ENCODE data around the gene LZTR1.

The LZTR1 gene

GRCh38 chr22:20980938-20981722 is 967 bp upstream of the LZTR1 start:
- DNase-seq (ENCODE audit: low read depth in 2 of 2): no peak

GRCh38 chr22:20982563-20982882 is 426 bp downstream of the LZTR1 start:
- DNase-seq (ENCODE audit: low read depth in 2 of 2): no peak

- no peak for DNase-seq (ENCODE audit: low read depth in 2 of 2)
These were observed 1.1 kb downstream of the LZTR1 start for GRCh38 chr22:20983081-20983771.

GRCh38 chr22:20985720-20986119 is 3.6 kb downstream of the LZTR1 start:
- no peak for DNase-seq (ENCODE audit: low read depth in 2 of 2)

DNA sequence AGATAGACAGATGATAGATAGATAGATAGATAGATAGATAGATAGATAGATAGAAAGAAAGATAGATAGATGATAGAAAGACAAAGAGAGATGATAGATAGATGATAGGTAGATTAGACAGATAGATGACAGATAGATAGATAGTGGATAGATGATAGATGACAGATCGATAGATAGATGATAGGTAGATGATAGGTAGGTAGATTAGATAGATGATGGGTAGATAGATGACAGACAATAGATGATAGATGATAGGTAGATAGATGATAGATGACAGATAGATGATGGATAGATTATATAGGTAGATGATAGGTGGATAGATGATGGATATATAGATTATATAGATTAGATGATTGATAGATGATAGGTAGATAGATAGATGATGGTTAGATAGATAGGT is 4.3 kb downstream of the LZTR1 start:
- DNase-seq (ENCODE audit: low read depth in 2 of 2): no peak

- DNase-seq (ENCODE audit: low read depth in 2 of 2): no peak
These were observed 5.3 kb downstream of the LZTR1 start for GRCh38 chr22:20987375-20987774.

GRCh38 chr22:20988573-20989322 is 6.7 kb downstream of the LZTR1 start:
- DNase-seq (ENCODE audit: low read depth in 2 of 2): no peak

- no peak for DNase-seq (ENCODE audit: low read depth in 2 of 2)
These were observed 7.4 kb downstream of the LZTR1 start for GRCh38 chr22:20989323-20990138.

DNA sequence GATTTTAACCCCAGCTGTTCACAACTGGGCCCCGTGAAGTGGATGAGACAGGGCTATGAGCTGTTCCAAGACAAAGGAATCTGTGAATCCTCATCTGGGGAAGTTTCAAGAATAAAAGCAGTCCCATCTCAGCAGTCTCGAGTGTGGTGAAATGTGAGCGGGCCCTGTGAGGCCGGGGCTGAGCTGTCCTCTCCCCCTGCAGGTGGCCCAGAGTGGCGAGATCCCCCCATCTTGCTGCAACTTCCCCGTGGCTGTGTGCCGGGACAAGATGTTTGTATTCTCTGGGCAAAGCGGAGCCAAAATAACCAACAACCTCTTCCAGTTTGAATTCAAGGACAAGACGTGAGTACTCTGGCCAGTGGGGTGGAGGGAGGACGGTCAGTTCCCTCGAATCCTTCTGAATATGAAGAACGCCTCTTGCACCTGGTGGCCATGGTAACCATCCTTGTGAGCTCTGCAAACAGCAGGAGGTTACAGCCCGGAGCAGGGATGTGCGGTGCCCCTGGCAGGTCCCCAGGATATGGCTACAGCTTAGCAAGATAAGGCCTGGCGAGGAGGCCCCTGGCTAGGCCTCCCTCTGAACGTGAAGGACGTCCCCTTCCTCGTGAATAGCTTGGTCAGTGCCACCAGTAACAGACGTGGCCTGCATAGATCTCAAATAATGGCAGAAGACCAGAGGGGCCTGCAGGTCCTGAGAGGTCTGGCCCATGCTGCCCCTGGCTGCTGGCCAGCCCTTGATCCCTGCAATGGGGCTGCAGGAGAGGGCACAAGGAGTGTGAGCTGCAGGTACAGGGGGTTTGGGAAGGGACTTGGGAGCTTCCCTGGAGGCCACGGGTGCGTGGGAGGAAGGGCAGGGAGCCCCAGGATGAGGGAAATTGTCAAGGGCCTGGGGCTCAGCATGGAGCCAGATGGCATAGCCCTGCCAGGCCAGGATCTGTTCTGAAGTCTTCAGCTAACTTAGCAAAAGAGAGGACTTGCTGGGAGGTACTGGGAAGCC is 8.4 kb downstream of the LZTR1 start:
- no peak for DNase-seq (ENCODE audit: low read depth in 2 of 2)

- DNase-seq (ENCODE audit: low read depth in 2 of 2): no peak
These were observed 9.4 kb downstream of the LZTR1 start for GRCh38 chr22:20991252-20992055.

GRCh38 chr22:20992056-20992442 is 10.0 kb downstream of the LZTR1 start:
- DNase-seq (ENCODE audit: low read depth in 2 of 2): no peak

DNA sequence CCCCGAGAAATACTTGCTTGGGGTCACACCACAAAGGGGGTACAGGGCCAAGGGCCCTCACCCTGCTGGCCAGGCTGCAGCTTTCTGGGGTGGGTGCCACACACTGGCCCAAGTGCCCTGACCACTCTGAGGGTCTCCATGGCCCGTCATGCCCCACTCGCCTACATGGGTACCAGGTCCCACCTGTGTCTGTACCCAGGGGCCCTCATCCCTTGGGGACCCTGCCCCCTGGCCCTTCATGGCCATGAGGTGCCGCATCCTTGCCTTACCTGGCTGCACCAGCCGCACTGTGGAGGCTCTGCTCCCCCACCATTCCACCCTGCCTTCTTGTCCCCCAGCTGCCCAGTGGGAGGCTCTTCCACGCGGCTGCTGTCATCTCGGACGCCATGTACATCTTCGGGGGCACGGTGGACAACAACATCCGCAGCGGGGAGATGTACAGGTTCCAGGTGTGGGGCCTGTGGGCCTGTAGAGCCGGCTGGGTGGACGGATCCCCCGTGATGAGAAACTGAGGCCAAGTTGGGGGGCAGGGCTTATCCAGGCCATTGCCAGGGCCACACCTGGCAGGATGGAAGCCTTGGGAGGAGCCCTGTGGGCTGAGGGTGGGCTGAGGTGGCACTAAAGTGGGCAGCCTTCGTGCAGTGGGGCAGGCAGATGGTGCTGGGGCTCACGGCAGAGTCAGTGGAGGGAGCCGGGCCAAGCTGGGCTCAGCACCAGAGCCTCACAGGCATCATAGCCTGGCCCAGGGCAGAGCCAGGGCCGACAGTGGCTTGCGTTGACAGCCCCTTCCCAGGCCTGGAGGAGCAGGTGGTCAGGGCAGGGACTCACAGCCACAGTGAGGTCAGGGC is 10.6 kb downstream of the LZTR1 start:
- DNase-seq (ENCODE audit: low read depth in 2 of 2): no peak

DNA sequence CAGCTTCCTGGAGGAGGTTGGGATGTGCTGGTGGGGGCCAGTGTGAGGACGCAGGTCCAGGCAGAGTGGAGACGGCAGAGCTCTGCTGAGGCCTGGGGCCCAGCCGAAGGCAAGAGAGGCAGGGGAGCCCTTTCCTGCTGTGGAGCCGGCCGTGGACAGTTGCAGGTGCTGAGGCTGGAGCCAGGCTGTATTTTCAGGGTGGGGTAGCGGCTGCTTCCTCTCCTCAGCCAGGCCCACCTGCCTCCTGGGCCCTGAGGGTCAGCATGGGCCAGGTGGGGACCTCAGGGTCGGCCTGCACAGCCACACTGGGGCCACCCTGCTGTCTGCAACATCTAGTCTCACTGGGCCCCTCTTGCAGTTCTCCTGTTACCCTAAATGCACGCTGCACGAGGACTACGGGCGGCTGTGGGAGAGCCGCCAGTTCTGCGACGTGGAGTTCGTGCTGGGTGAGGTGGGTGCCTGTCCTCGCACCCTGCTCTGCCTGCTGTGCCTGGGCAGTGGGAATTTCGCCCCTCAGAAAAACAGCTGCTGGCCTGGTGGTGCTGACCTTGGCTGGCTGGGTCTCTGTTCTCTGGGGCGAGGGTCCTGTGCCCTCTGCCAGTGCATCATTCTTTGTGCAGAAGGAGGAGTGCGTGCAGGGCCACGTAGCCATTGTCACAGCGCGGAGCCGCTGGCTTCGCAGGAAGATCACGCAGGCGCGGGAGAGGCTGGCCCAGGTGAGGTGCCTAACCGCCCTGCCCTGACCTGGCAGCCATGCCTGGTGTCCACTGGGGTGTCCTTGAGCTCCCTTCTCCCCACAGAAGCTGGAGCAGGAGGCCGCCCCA is 11.4 kb downstream of the LZTR1 start:
- no peak for DNase-seq (ENCODE audit: low read depth in 2 of 2)

DNA sequence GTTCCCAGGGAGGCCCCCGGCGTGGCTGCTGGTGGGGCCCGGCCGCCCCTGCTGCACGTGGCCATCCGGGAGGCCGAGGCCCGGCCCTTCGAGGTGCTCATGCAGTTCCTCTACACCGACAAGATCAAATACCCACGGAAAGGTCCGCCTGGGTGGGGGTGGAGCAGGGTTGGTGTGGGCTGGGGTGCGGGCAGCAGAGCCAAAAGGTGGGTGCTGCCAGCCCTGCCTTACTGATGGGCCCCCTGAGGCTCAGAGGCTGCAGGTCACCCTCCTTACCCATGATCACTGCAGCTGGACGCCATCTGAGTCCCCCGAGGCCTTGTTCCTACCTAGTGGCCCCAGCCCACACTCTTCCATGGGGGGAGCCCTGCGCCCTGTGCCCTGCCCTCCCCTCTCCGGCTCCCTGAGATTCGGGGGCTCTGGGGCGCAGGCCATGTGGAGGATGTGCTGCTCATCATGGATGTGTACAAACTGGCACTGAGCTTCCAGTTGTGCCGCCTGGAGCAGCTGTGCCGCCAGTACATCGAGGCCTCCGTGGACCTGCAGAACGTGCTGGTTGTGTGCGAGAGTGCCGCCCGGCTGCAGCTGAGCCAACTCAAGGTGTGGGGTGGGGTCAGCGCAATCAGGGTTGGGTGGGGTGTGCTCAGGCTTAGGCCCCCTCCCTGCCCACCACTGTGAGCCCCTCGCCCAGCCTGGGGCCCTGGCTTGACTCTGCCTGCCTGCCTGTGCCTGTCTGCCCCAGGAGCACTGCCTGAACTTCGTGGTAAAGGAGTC is 12.2 kb downstream of the LZTR1 start:
- DNase-seq (ENCODE audit: low read depth in 2 of 2): no peak

- DNase-seq (ENCODE audit: low read depth in 2 of 2): no peak
These were observed 12.8 kb downstream of the LZTR1 start for GRCh38 chr22:20994902-20995241.

- no peak for DNase-seq (ENCODE audit: low read depth in 2 of 2)
These were observed 13.4 kb downstream of the LZTR1 start for GRCh38 chr22:20995329-20996030.

DNA sequence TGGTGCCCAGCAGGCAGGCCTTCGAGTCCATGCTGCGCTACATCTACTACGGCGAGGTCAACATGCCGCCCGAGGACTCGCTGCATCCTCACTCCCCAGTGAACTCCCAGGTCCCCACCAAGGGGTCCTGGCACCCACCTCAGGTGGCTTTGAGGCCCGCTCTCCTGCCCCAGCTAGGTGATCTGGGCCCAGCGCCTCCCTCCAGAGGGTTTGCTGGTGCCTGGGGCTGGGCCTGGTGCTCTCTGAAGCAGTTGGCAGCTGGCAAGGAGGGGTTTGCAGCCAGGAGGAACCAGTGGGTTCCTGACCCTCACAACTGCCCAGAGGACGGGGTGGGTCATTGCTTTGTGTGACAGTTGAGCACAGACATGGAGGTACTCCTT is 13.9 kb downstream of the LZTR1 start:
- no peak for DNase-seq (ENCODE audit: low read depth in 2 of 2)

Measured in stimulated activated CD4-positive, alpha-beta T cell treated with anti-CD3 and anti-CD28 coated beads, Interleukin-1b, Interleukin-23, amount 100 ng/mL, for 1 hour (primary cell).